HCT116 (cell line): Measurements from ENCODE around the gene CRIP3. TPM values are rescaled to one million over a fixed set of nuclear protein-coding genes. Genes with fewer than 3 reads are reported as not detected.

Experiments
- ATAC-seq: fragments of 200-7000 bp; cut with Tn5 transposase; 2 replicates; pipeline ENCODE4 v1.9.1; 2020; ENCODE audit warnings: mild to moderate bottlenecking, moderate library complexity
- BruUV-seq: library from RNA; stranded (reverse); fragments of 400-500 nt; replicated peaks from 2 replicates; lab custom pipeline; 2021; lab: Mats Ljungman, UMichigan
- CTCF ChIA-PET: fragments of 300-600 bp; sonication (Branson Sonifier 250); formaldehyde crosslinking; loops from one replicate; lab custom pipeline; 2021; ENCODE audit warnings: antibody characterized with exemption; lab: Charles Lee
- POLR2A ChIA-PET: fragments of 300-600, 350-600 bp; sonication (Branson Sonifier 250); formaldehyde crosslinking; loops from one replicate; lab custom pipeline; 2021; ENCODE audit warnings: antibody characterized with exemption; lab: Charles Lee
- RAD21 ChIA-PET, 2 experiments: fragments of 300-600 bp; sonication (Branson Sonifier 250); formaldehyde crosslinking; loops; one replicate each; lab custom pipeline; 2023; ENCODE audit warnings: low total read pairs in 2 of 2; ENCODE audit not compliant: uncharacterized antibody in 2 of 2, unreplicated experiment in 2 of 2, low non-redundant PET in 1 of 2; lab: Charles Lee
- DNase-seq: peaks from one replicate; pipeline ENCODE4 v3.0.0-alpha.2; 2010; ENCODE audit warnings: low read depth, low spot score
- H2AFZ ChIP-seq: fragments of 200-600 bp; shearing (Covaris generic), sonication (generic); 2 replicates; pipeline ENCODE4 v1.6.1; 2017; ENCODE audit warnings: low read depth, mixed run types, mixed read lengths, antibody characterized with exemption, low read length; ENCODE audit not compliant: poor library complexity, severe bottlenecking
- H3K27ac ChIP-seq: 2 replicates; pipeline ENCODE4 v1.5.1; 2012; ENCODE audit warnings: low read depth, low read length
- H3K27me3 ChIP-seq: fragments of 200-600 bp; sonication (generic); 2 replicates; pipeline ENCODE4 v1.6.1; 2016; ENCODE audit warnings: mixed run types, low read length, mixed read lengths; ENCODE audit not compliant: insufficient read depth
- H3K36me3 ChIP-seq, 2 experiments: fragments of 200-500 bp in 1 of 2; fragments of 200-600 bp in 1 of 2; sonication (Bioruptor generic) in 1 of 2; sonication (generic) in 1 of 2; 2 replicates each; pipeline versions ENCODE4 v1.5.1 to v1.6.1; 2014 to 2016; ENCODE audit warnings: low read length in 2 of 2, inconsistent platforms in 1 of 2, mixed read lengths in 1 of 2, mixed run types in 1 of 2; ENCODE audit not compliant: insufficient read depth in 2 of 2, control insufficient read depth in 1 of 2
- H3K4me1 ChIP-seq, 2 experiments: fragments of 200-600 bp in 1 of 2; sonication (generic) in 1 of 2; 2 replicates each; pipeline versions ENCODE4 v1.5.1 to v1.6.1; 2012 to 2017; ENCODE audit warnings: low read length in 2 of 2, inconsistent platforms in 1 of 2, mild to moderate bottlenecking in 1 of 2, mixed read lengths in 1 of 2, mixed run types in 1 of 2, moderate library complexity in 1 of 2; ENCODE audit not compliant: insufficient read depth in 2 of 2, control insufficient read depth in 1 of 2
- H3K4me2 ChIP-seq: fragments of 200-600 bp; sonication (generic); 2 replicates; pipeline ENCODE4 v1.6.1; 2017; ENCODE audit warnings: mixed run types, low read length, mixed read lengths
- H3K4me3 ChIP-seq, 2 experiments: fragments of 200-600 bp in 1 of 2; sonication (generic) in 1 of 2; replicated peaks in 1 of 2; 2 replicates each; pipeline ENCODE4 v1.5.1; 2011 to 2016; ENCODE audit warnings: low read length in 2 of 2, control low read depth in 1 of 2, low read depth in 1 of 2, mild to moderate bottlenecking in 1 of 2, mixed read lengths in 1 of 2, mixed run types in 1 of 2
- H3K79me2 ChIP-seq: fragments of 200-600 bp; sonication (generic); 2 replicates; pipeline ENCODE4 v1.6.1; 2017; ENCODE audit warnings: mild to moderate bottlenecking, mixed run types, low read length, moderate library complexity, mixed read lengths; ENCODE audit not compliant: insufficient read depth
- H3K9ac ChIP-seq: fragments of 200-600 bp; sonication (generic); 2 replicates; pipeline ENCODE4 v1.6.1; 2016; ENCODE audit warnings: low read length, mixed read lengths
- H3K9me2 ChIP-seq: fragments of 200-600 bp; sonication (generic), shearing (Covaris generic); 2 replicates; pipeline ENCODE4 v1.6.1; 2017; ENCODE audit warnings: mixed run types, mild to moderate bottlenecking, moderate library complexity; ENCODE audit not compliant: insufficient read depth
- H3K9me3 ChIP-seq, 2 experiments: fragments of 200-500 bp in 1 of 2; fragments of 200-600 bp in 1 of 2; sonication (Bioruptor generic) in 1 of 2; sonication (generic) in 1 of 2; 2 replicates each; pipeline ENCODE4 v1.6.1; 2014 to 2017; ENCODE audit warnings: low read length in 2 of 2, mixed read lengths in 2 of 2, inconsistent platforms in 1 of 2, low read depth in 1 of 2, mild to moderate bottlenecking in 1 of 2, mixed run types in 1 of 2, moderate library complexity in 1 of 2; ENCODE audit not compliant: control insufficient read depth in 1 of 2, insufficient read depth in 1 of 2
- H4K20me1 ChIP-seq: fragments of 200-600 bp; sonication (generic), shearing (Covaris generic); 2 replicates; pipeline ENCODE4 v1.6.1; 2017; ENCODE audit warnings: mixed run types, mild to moderate bottlenecking, moderate library complexity; ENCODE audit not compliant: insufficient read depth
- ATF3 ChIP-seq: IDR thresholded peaks from 2 replicates; pipeline ENCODE4 v1.6.1; 2012
- CBX3 ChIP-seq: IDR thresholded peaks from 2 replicates; pipeline ENCODE4 v1.6.1; 2012; ENCODE audit warnings: low read depth
- CEBPB ChIP-seq: IDR thresholded peaks from 2 replicates; pipeline ENCODE4 v1.6.1; 2012; ENCODE audit warnings: low read depth
- ELF1 ChIP-seq: IDR thresholded peaks from 2 replicates; pipeline ENCODE4 v1.6.1; 2012; ENCODE audit warnings: low read depth, borderline replicate concordance
- EZH2 ChIP-seq: fragments of 200-600 bp; sonication (generic); IDR thresholded peaks from 2 replicates; pipeline ENCODE4 v1.6.1; 2017; ENCODE audit warnings: antibody characterized with exemption, mixed run types
- EZH2phosphoT487 ChIP-seq: fragments of 200-600 bp; IDR thresholded peaks from 2 replicates; pipeline ENCODE4 v1.6.1; 2018; ENCODE audit warnings: antibody characterized with exemption, borderline replicate concordance
- JUND ChIP-seq: IDR thresholded peaks from 2 replicates; pipeline ENCODE4 v1.6.1; 2012
- MAX ChIP-seq: IDR thresholded peaks from 2 replicates; pipeline ENCODE4 v1.6.1; 2012
- POLR2AphosphoS5 ChIP-seq: IDR thresholded peaks from 2 replicates; pipeline ENCODE4 v1.6.1; 2011; ENCODE audit warnings: mild to moderate bottlenecking, low read depth, low read length, moderate library complexity
- SIN3A ChIP-seq: IDR thresholded peaks from 2 replicates; pipeline ENCODE4 v1.6.1; 2012; ENCODE audit warnings: low read depth
- TCF7L2 ChIP-seq: IDR thresholded peaks from 2 replicates; pipeline ENCODE4 v1.7.0; 2011; ENCODE audit warnings: borderline replicate concordance, inconsistent platforms; ENCODE audit not compliant: insufficient read depth, insufficient read length; ENCODE audit errors: extremely low read depth
- ZBTB33 ChIP-seq: IDR thresholded peaks from 2 replicates; pipeline ENCODE4 v1.6.1; 2011; ENCODE audit warnings: mild to moderate bottlenecking, low read length, moderate library complexity; ENCODE audit not compliant: insufficient replicate concordance; ENCODE audit errors: extremely low read depth
- ZFX ChIP-seq: fragments of 450-650 bp; IDR thresholded peaks from 2 replicates; pipeline ENCODE4 v1.6.1; 2017
- ZNF274 ChIP-seq: fragments of 200-500 bp; sonication (Bioruptor generic); IDR thresholded peaks from 2 replicates; pipeline ENCODE4 v1.6.1; 2014; ENCODE audit warnings: mild to moderate bottlenecking, low read depth, low read length, inconsistent platforms
- intact Hi-C: fragments of 100-400 bp; cut with micrococcal nuclease; formaldehyde crosslinking; loops from 2 replicates; pipeline ENCODE4 v1.10.0; 2022
- total RNA-seq: library from RNA; stranded (reverse); gene quantifications from one replicate; pipeline ENCODE4 v1.2.1, GENCODE V29; 2021; ENCODE audit not compliant: unreplicated experiment

The CRIP3 gene
- total RNA-seq, 1 experiment from 2014 or later = not detected

- H3K4me1 ChIP-seq = no peaks in the 10 kb centered on the region
- H3K9me3 ChIP-seq = no peaks in the 10 kb centered on the region
- H3K36me3 ChIP-seq = no peaks in the 10 kb centered on the region; a peak in 1 of 4 replicates
- DNase-seq = no peak
- no peak overlapping the region for H3K9ac ChIP-seq
- no peaks in the 10 kb centered on the region for H3K9me2 ChIP-seq
- H2AFZ ChIP-seq = no peak overlapping the region
- POLR2A ChIA-PET = no interaction called here
- BruUV-seq = no TSS peak
- TF ChIP-seq ZNF274 (no peak), CEBPB (no peak), EZH2 (no peak), MAX (no peak)
- H3K4me2 ChIP-seq = no peak overlapping the region
- intact Hi-C loops = no loop called here
- H3K27me3 ChIP-seq = no peaks in the 10 kb centered on the region
- RAD21 ChIA-PET = interaction anchor here in 1 of 2 experiments (0.7 kb wide), 1 partner anchor 312 kb away, joined by 3 read pairs; no protein-coding TSS in a partner anchor
- ATAC-seq = no peak
- CTCF ChIA-PET = no interaction called here
- no peak overlapping the region for H3K4me3 ChIP-seq
- no peak overlapping the region for H3K27ac ChIP-seq
- no peaks in the 10 kb centered on the region for H3K79me2 ChIP-seq
- no peaks in the 10 kb centered on the region for H4K20me1 ChIP-seq
Measured at GRCh38 chr6:43258807-43259686, 49.6 kb downstream of the CRIP3 start.

GRCh38 chr6:43258180-43258579 is 50.4 kb downstream of the CRIP3 start:
- no peaks in the 10 kb centered on the region for H3K79me2 ChIP-seq
- H3K9ac ChIP-seq = no peak overlapping the region
- H4K20me1 ChIP-seq = no peaks in the 10 kb centered on the region
- H3K36me3 ChIP-seq = no peaks in the 10 kb centered on the region; a peak in 1 of 4 replicates
- ChIA-PET RAD21 (interaction anchor here in 1 of 2 experiments (0.7 kb wide), 1 partner anchor 313 kb away, joined by 3 read pairs; no protein-coding TSS in a partner anchor), CTCF (no interaction called here), POLR2A (no interaction called here)
- intact Hi-C loops = no loop called here
- ATAC-seq (no peak), DNase-seq (no peak)
- H2AFZ ChIP-seq = no peak overlapping the region
- no peaks in the 10 kb centered on the region for H3K4me1 ChIP-seq
- H3K9me2 ChIP-seq = no peaks in the 10 kb centered on the region
- BruUV-seq = no TSS peak
- H3K27me3 ChIP-seq = no peaks in the 10 kb centered on the region
- no peak overlapping the region for H3K4me2 ChIP-seq
- no peak overlapping the region for H3K27ac ChIP-seq
- H3K4me3 ChIP-seq = no peak overlapping the region
- H3K9me3 ChIP-seq = no peaks in the 10 kb centered on the region
- TF ChIP-seq SIN3A = no peak
- TF ChIP-seq ELF1 = no peak
- no peak for TF ChIP-seq ZBTB33
- TF ChIP-seq CBX3 = no peak
- TF ChIP-seq POLR2AphosphoS5 = no peak
- TF ChIP-seq MAX = no peak
- TF ChIP-seq ATF3 = no peak
- no peak for TF ChIP-seq TCF7L2
- TF ChIP-seq EZH2phosphoT487 = no peak
- TF ChIP-seq EZH2 = no peak
- TF ChIP-seq ZFX = no peak
- TF ChIP-seq JUND = no peak
